ENCODE data around the gene TPRG1.

The TPRG1 gene

GRCh38 chr3:189286916-189287315, 115.1 kb downstream of the TPRG1 start:
- Histone ChIP-seq H3K27me3 (no peaks in the 10 kb centered on the region), H3K4me1 (no peaks in the 10 kb centered on the region), H3K9me3 (no peaks in the 10 kb centered on the region), H3K4me3 (ENCODE audit: low read depth, low read length) (no peak overlapping the region), H3K36me3 (no peaks in the 10 kb centered on the region)
- TF ChIP-seq CTCF (IDR thresholded peaks at IDR 0.05; ENCODE audit: low read depth, low read length) = no peak
- DNase-seq = no peak

- Histone ChIP-seq H3K4me1 (no peaks in the 10 kb centered on the region), H3K36me3 (no peaks in the 10 kb centered on the region), H3K9me3 (no peaks in the 10 kb centered on the region), H3K4me3 (ENCODE audit: low read depth, low read length) (no peak overlapping the region), H3K27me3 (no peaks in the 10 kb centered on the region)
- no peak for TF ChIP-seq CTCF (IDR thresholded peaks at IDR 0.05; ENCODE audit: low read depth, low read length)
- DNase-seq = no peak
Observed at GRCh38 chr3:189288348-189289235, 116.8 kb downstream of the TPRG1 start.

- no peak for DNase-seq
- no peaks in the 10 kb centered on the region for H3K9me3 ChIP-seq
- no peaks in the 10 kb centered on the region for H3K4me1 ChIP-seq
- no peaks in the 10 kb centered on the region for H3K36me3 ChIP-seq
- no peak for TF ChIP-seq CTCF (IDR thresholded peaks at IDR 0.05; ENCODE audit: low read depth, low read length)
- H3K27me3 ChIP-seq = no peaks in the 10 kb centered on the region
- no peak overlapping the region for H3K4me3 ChIP-seq (ENCODE audit: low read depth, low read length)
Observed at GRCh38 chr3:189289251-189289650, 117.5 kb downstream of the TPRG1 start.

- Histone ChIP-seq H3K9me3 (no peaks in the 10 kb centered on the region), H3K36me3 (no peaks in the 10 kb centered on the region), H3K4me3 (ENCODE audit: low read depth, low read length) (no peak overlapping the region), H3K4me1 (no peaks in the 10 kb centered on the region), H3K27me3 (peaks cover 7% of the 10 kb centered on the region)
- no peak for DNase-seq
- TF ChIP-seq CTCF (IDR thresholded peaks at IDR 0.05; ENCODE audit: low read depth, low read length) = no peak
Observed at GRCh38 chr3:189292667-189293484, 121.1 kb downstream of the TPRG1 start.

GRCh38 chr3:189294649-189295048, 122.9 kb downstream of the TPRG1 start:
- Histone ChIP-seq H3K4me1 (no peaks in the 10 kb centered on the region), H3K27me3 (peaks cover 7% of the 10 kb centered on the region), H3K9me3 (no peaks in the 10 kb centered on the region), H3K36me3 (no peaks in the 10 kb centered on the region), H3K4me3 (ENCODE audit: low read depth, low read length) (no peak overlapping the region)
- TF ChIP-seq CTCF (IDR thresholded peaks at IDR 0.05; ENCODE audit: low read depth, low read length) = no peak
- DNase-seq = no peak
